HepG2 (cell line): ENCODE data around the gene GFPT1. TPM values are rescaled to one million over a fixed set of nuclear protein-coding genes. Genes with fewer than 3 reads are reported as not detected.

Experiments used
- ARNT ChIP-seq: fragments of 450-650 bp; IDR thresholded peaks from 2 replicates; pipeline ENCODE4 v1.6.1; 2017
- ARNTL ChIP-seq: sonication (generic); formaldehyde crosslinking; IDR thresholded peaks from 2 replicates; pipeline ENCODE4 v1.4.0; 2020; ENCODE audit warnings: mild to moderate bottlenecking, missing genetic modification reagents
- JUNB ChIP-seq: sonication (generic); formaldehyde crosslinking; IDR thresholded peaks from 2 replicates; pipeline ENCODE4 v1.8.0; 2022; ENCODE audit warnings: missing genetic modification reagents, mild to moderate bottlenecking, borderline replicate concordance
- PHF5A ChIP-seq: IDR thresholded peaks from one replicate; pipeline ENCODE4 v1.6.1; 2018; ENCODE audit warnings: low read depth, missing genetic modification reagents; ENCODE audit not compliant: unreplicated experiment
- PRPF4 ChIP-seq: fragments of 200-400 bp; formaldehyde crosslinking; IDR thresholded peaks from 2 replicates; pipeline ENCODE4 v1.6.1; 2016; ENCODE audit warnings: low read length, low read depth; ENCODE audit not compliant: poor library complexity, severe bottlenecking
- SCMH1 ChIP-seq: sonication (generic); formaldehyde crosslinking; IDR thresholded peaks from 2 replicates; pipeline ENCODE4 v1.9.0; 2021; ENCODE audit warnings: missing genetic modification reagents, mild to moderate bottlenecking, borderline replicate concordance
- SRSF1 ChIP-seq: fragments of 200-400 bp; formaldehyde crosslinking; optimal IDR thresholded peaks from 2 replicates; pipeline ENCODE3; 2017; ENCODE audit warnings: mild to moderate bottlenecking, low read depth, low read length, moderate library complexity
- TBX2 ChIP-seq: sonication (generic); formaldehyde crosslinking; IDR thresholded peaks from 2 replicates; pipeline ENCODE4 v1.5.0; 2020; ENCODE audit warnings: missing genetic modification reagents, mild to moderate bottlenecking, borderline replicate concordance
- TBX3 ChIP-seq: fragments of 450-650 bp; IDR thresholded peaks from 2 replicates; pipeline ENCODE4 v1.6.1; 2017; ENCODE audit warnings: antibody characterized with exemption, mild to moderate bottlenecking, inconsistent platforms, borderline replicate concordance
- TCF7 ChIP-seq: sonication (generic); IDR thresholded peaks from 2 replicates; pipeline ENCODE4 v1.6.1; 2016; ENCODE audit warnings: antibody characterized with exemption, low read depth
- XBP1 ChIP-seq: sonication (generic); formaldehyde crosslinking; IDR thresholded peaks from 2 replicates; pipeline ENCODE4 v1.5.0; 2020; ENCODE audit warnings: missing genetic modification reagents
- ZNF598 ChIP-seq: sonication (generic); formaldehyde crosslinking; IDR thresholded peaks from 2 replicates; pipeline ENCODE4 v1.5.1; 2020; ENCODE audit warnings: mild to moderate bottlenecking, missing genetic modification reagents, borderline replicate concordance
- ZNF7 ChIP-seq: IDR thresholded peaks from 2 replicates; pipeline ENCODE4 v1.6.1; 2016; ENCODE audit warnings: missing biosample characterization, missing genetic modification reagents
- ZNF83 ChIP-seq: sonication (generic); formaldehyde crosslinking; IDR thresholded peaks from 2 replicates; pipeline ENCODE4 v1.4.0; 2020; ENCODE audit warnings: missing genetic modification reagents, mild to moderate bottlenecking, borderline replicate concordance
- polyA plus RNA-seq, 8 experiments: library from polyadenylated mRNA; depleted of rRNA in 3 of 8; stranded (reverse) in 7 of 8; unstranded in 1 of 8; fragments of >200 nt; fragmentation: Illumina TruSeq in 4 of 8; extraction: Trizol in 4 of 8; gene quantifications; 2 replicates each; pipeline versions ENCODE4 v1.2.1 to v1.2.3, GENCODE V29; 2011 to 2016; ENCODE audit warnings: low read depth in 4 of 8, missing spikeins in 1 of 8, mixed read lengths in 1 of 8; ENCODE audit not compliant: insufficient read depth in 1 of 8
- total RNA-seq, 5 experiments: library from RNA; depleted of rRNA; stranded (reverse); fragments of >200 nt; fragmentation: Illumina TruSeq; extraction: Trizol; gene quantifications; 2 replicates each; pipeline ENCODE4 v1.2.3, GENCODE V29; 2016; ENCODE audit warnings: low read depth in 1 of 5
- TF ChIP-seq, protein P1 (sequence below): sonication (generic); formaldehyde crosslinking; IDR thresholded peaks from 2 replicates; pipeline ENCODE4 v1.5.0; 2020; ENCODE audit warnings: missing genetic modification reagents
- TF ChIP-seq, protein P2 (sequence below): sonication (generic); formaldehyde crosslinking; IDR thresholded peaks from 2 replicates; pipeline ENCODE4 v1.5.0; 2020; ENCODE audit warnings: mild to moderate bottlenecking, missing genetic modification reagents, borderline replicate concordance
- TF ChIP-seq, protein P3 (sequence below), 2 experiments: sonication (generic) in 1 of 2; formaldehyde crosslinking in 1 of 2; IDR thresholded peaks; 2 replicates each; pipeline versions ENCODE4 v1.4.0 to v1.6.1; 2018 to 2020; ENCODE audit warnings: missing genetic modification reagents in 2 of 2, borderline replicate concordance in 1 of 2, low read depth in 1 of 2, mild to moderate bottlenecking in 1 of 2, missing biosample characterization in 1 of 2
- TF ChIP-seq, protein P4 (sequence below): sonication (generic); formaldehyde crosslinking; conservative IDR thresholded peaks from 2 replicates; pipeline ENCODE4 v1.4.0; 2020; ENCODE audit warnings: missing genetic modification reagents

Gene GFPT1
- total and polyA plus RNA-seq, 2 of the 13 experiments (the other 11 are each of a cell fraction or from before 2014, with no cell fraction given), result 24.0 to 84.9 TPM

DNA sequence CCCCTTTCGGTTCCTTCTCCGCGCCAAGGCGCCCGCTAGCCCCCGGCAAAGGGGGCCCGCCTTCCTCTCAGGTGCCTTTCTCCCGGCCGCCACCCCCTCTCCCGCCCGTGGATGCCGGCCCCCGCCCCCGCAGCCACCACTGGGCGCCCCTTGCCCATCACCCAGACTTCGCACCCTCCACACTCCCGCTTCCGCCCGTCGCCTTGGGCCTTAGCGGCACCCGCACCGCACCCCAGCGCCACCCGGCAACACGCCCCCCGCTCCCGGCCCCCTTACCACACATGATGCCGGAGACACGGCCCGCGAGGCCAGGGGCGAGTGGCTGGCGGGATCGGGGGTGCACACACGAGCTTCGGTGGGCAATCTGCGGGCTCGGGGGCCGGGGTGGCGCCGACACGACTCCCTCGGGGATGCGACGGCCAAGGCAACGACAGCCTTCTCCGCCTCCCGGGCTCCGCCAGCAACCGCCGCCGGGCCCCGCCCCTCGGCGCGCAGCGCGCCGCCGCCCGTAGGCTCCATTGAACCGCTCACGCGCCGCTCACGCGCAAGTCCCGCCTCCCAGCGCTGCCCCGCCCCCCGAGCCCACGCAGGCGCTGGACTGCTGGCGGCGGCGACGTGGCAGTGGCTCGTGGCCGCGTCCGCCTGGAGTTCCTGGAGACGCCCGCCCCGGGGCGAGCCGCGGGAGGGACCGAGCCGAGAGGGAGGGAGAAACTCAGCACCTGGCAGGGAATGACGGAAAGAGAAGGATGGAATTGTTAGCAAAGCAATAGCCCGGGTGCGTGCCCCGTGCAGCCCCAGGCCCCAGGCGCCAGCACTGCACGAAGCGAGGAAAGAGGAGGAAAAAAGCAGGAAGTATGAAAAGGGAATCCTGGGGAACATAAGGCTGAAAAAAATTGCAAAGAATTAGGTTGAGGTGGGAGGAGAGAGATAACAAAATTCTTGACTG, at the start of gene GFPT1 (continued):
- no peak for TF ChIP-seq SCMH1
- TF ChIP-seq ZNF7 (CRISPR knock-in tag), result 0 out of 2 replicates have a peak, but pooled peaks have one; percentile 10
- peak; percentile 54 for TF ChIP-seq XBP1 (CRISPR knock-in tag)
- peak; percentile 30 for TF ChIP-seq PHF5A (CRISPR knock-in tag)
- peak; percentile 93 for TF ChIP-seq ZNF83 (CRISPR knock-in tag)
- TF ChIP-seq ARNT, result no peak
- no peak for TF ChIP-seq PRPF4
- peak; percentile 60; the same call in 1 of the 2 replicates for TF ChIP-seq JUNB (CRISPR knock-in tag)
- TF ChIP-seq, protein P1, sequence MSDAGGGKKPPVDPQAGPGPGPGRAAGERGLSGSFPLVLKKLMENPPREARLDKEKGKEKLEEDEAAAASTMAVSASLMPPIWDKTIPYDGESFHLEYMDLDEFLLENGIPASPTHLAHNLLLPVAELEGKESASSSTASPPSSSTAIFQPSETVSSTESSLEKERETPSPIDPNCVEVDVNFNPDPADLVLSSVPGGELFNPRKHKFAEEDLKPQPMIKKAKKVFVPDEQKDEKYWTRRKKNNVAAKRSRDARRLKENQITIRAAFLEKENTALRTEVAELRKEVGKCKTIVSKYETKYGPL, result peak; percentile 61
- TF ChIP-seq TBX3, result peak; percentile 50; the same call in 1 of the 2 replicates
- peak; percentile 25; the same call in 1 of the 2 replicates for TF ChIP-seq ZNF598 (CRISPR knock-in tag)
- TF ChIP-seq, protein P2, sequence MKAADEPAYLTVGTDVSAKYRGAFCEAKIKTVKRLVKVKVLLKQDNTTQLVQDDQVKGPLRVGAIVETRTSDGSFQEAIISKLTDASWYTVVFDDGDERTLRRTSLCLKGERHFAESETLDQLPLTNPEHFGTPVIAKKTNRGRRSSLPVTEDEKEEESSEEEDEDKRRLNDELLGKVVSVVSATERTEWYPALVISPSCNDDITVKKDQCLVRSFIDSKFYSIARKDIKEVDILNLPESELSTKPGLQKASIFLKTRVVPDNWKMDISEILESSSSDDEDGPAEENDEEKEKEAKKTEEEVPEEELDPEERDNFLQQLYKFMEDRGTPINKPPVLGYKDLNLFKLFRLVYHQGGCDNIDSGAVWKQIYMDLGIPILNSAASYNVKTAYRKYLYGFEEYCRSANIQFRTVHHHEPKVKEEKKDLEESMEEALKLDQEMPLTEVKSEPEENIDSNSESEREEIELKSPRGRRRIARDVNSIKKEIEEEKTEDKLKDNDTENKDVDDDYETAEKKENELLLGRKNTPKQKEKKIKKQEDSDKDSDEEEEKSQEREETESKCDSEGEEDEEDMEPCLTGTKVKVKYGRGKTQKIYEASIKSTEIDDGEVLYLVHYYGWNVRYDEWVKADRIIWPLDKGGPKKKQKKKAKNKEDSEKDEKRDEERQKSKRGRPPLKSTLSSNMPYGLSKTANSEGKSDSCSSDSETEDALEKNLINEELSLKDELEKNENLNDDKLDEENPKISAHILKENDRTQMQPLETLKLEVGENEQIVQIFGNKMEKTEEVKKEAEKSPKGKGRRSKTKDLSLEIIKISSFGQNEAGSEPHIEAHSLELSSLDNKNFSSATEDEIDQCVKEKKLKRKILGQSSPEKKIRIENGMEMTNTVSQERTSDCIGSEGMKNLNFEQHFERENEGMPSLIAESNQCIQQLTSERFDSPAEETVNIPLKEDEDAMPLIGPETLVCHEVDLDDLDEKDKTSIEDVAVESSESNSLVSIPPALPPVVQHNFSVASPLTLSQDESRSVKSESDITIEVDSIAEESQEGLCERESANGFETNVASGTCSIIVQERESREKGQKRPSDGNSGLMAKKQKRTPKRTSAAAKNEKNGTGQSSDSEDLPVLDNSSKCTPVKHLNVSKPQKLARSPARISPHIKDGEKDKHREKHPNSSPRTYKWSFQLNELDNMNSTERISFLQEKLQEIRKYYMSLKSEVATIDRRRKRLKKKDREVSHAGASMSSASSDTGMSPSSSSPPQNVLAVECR (CRISPR knock-in tag), result peak; percentile 97
- TF ChIP-seq, protein P3, sequence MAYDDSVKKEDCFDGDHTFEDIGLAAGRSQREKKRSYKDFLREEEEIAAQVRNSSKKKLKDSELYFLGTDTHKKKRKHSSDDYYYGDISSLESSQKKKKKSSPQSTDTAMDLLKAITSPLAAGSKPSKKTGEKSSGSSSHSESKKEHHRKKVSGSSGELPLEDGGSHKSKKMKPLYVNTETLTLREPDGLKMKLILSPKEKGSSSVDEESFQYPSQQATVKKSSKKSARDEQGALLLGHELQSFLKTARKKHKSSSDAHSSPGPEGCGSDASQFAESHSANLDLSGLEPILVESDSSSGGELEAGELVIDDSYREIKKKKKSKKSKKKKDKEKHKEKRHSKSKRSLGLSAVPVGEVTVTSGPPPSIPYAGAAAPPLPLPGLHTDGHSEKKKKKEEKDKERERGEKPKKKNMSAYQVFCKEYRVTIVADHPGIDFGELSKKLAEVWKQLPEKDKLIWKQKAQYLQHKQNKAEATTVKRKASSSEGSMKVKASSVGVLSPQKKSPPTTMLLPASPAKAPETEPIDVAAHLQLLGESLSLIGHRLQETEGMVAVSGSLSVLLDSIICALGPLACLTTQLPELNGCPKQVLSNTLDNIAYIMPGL (CRISPR knock-in tag; IDR thresholded peaks at IDR 0.05; ENCODE audit: borderline replicate concordance in 1 of 2, low read depth in 1 of 2), result peak; percentile 78 to 86
- TF ChIP-seq, protein P4, sequence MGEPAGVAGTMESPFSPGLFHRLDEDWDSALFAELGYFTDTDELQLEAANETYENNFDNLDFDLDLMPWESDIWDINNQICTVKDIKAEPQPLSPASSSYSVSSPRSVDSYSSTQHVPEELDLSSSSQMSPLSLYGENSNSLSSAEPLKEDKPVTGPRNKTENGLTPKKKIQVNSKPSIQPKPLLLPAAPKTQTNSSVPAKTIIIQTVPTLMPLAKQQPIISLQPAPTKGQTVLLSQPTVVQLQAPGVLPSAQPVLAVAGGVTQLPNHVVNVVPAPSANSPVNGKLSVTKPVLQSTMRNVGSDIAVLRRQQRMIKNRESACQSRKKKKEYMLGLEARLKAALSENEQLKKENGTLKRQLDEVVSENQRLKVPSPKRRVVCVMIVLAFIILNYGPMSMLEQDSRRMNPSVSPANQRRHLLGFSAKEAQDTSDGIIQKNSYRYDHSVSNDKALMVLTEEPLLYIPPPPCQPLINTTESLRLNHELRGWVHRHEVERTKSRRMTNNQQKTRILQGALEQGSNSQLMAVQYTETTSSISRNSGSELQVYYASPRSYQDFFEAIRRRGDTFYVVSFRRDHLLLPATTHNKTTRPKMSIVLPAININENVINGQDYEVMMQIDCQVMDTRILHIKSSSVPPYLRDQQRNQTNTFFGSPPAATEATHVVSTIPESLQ (CRISPR knock-in tag), result no peak; the same call in 1 of the 2 replicates
- peak; percentile 89 for TF ChIP-seq TBX2 (CRISPR knock-in tag)
- peak; percentile 87 for TF ChIP-seq ARNTL
- TF ChIP-seq SRSF1, result peak; percentile 61
- no peak for TF ChIP-seq TCF7
